ENCODE data around the gene NTSR1. TPM values are rescaled to one million over a fixed set of nuclear protein-coding genes. Genes with fewer than 3 reads are reported as not detected.
A peak's percentile ranks its signal among the peaks of the same experiment; 100 is the strongest.

NTSR1 gene
- total and polyA plus RNA-seq, 12 donors: 0.03 to 0.14 (median 0.11) TPM; not detected in 9

DNA sequence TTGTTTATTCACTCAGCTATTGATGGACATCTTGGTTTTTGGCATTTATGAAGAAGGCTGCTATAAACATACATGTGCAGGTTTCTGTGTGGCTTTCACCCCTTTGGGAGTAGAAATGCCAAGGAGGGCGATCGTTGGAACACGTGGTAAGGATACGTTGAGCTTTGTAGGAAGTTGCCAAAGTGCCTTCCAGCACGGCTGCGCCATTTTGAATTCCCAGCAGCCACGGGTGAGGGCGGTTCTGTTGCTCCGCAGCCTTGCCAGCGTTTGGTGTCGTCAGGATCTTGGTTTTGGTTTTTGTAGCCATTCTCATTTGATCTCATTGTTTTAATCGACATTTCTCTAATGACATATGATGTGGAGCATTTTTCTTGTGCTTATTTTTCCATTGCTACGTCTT is 21.8 kb downstream of the NTSR1 start:
- no peaks in the 10 kb centered on the region for H3K9me3 ChIP-seq (replicated peaks in 1 of 3)
- DNase-seq: no peak
- intact Hi-C loops (cut with DNase I): no loop called here
- 84 to 89% (median 88%) methylated on average over 13 of the region's 13 CpGs for WGBS, 4 donors
- peaks cover 10% of the 10 kb centered on the region for H3K27me3 ChIP-seq
- no peak overlapping the region for H3K27ac ChIP-seq
- no peaks in the 10 kb centered on the region for H3K36me3 ChIP-seq (replicated peaks in 1 of 2)
- no peak overlapping the region for H3K4me3 ChIP-seq
- H3K4me1 ChIP-seq (replicated peaks in 1 of 2): no peaks in the 10 kb centered on the region
- TF ChIP-seq POLR2A (IDR thresholded peaks at IDR 0.05): no peak
- TF ChIP-seq, protein P1, sequence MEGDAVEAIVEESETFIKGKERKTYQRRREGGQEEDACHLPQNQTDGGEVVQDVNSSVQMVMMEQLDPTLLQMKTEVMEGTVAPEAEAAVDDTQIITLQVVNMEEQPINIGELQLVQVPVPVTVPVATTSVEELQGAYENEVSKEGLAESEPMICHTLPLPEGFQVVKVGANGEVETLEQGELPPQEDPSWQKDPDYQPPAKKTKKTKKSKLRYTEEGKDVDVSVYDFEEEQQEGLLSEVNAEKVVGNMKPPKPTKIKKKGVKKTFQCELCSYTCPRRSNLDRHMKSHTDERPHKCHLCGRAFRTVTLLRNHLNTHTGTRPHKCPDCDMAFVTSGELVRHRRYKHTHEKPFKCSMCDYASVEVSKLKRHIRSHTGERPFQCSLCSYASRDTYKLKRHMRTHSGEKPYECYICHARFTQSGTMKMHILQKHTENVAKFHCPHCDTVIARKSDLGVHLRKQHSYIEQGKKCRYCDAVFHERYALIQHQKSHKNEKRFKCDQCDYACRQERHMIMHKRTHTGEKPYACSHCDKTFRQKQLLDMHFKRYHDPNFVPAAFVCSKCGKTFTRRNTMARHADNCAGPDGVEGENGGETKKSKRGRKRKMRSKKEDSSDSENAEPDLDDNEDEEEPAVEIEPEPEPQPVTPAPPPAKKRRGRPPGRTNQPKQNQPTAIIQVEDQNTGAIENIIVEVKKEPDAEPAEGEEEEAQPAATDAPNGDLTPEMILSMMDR (IDR thresholded peaks at IDR 0.05): no peak

DNA sequence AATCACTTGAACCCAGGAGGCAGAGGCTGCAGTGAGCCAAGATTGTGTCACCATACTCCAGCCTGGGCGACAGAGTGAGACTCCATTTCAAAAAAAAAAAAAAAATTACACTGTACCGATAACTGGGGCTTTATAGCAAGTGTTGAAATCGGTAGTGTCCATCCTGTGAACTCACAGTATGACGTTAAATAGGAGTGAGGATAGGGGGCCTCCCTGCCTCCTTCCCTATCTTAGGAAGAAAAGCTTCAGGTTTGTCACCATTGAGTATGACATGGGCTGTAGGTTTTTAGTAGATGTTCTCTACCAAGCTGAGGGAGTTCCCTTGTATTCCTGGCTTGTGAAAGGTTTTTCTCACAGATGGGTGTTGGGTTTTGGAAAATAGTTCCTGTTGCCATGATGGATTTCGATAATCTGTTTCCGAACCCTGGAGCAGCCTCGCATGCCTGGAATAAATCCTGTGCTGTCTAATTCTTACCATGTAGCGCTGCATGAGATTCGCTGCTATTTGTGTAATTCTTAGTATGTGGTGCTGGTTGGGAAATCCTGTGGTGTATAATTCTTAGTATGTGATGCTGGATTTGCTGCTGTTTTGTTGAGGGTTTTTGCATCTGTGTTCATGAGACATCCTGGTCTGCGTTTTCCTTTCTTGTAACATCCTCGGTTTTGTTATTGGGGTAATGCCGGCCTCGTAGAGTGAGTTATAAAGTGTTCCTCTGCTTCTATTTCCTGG is 23.6 kb downstream of the NTSR1 start:
- Histone ChIP-seq H3K4me1 (replicated peaks in 1 of 2) (no peaks in the 10 kb centered on the region), H3K27me3 (peaks cover 22% of the 10 kb centered on the region), H3K9me3 (replicated peaks in 1 of 3) (no peaks in the 10 kb centered on the region), H3K36me3 (replicated peaks in 1 of 2) (no peaks in the 10 kb centered on the region), H3K27ac (no peak overlapping the region), H3K4me3 (no peak overlapping the region)
- intact Hi-C loops (cut with DNase I): no loop called here
- 73 to 82% (median 75%) methylated on average over 13 of the region's 13 CpGs for WGBS, 4 donors
- TF ChIP-seq, protein P1 (IDR thresholded peaks at IDR 0.05): no peak
- DNase-seq: no peak

DNA sequence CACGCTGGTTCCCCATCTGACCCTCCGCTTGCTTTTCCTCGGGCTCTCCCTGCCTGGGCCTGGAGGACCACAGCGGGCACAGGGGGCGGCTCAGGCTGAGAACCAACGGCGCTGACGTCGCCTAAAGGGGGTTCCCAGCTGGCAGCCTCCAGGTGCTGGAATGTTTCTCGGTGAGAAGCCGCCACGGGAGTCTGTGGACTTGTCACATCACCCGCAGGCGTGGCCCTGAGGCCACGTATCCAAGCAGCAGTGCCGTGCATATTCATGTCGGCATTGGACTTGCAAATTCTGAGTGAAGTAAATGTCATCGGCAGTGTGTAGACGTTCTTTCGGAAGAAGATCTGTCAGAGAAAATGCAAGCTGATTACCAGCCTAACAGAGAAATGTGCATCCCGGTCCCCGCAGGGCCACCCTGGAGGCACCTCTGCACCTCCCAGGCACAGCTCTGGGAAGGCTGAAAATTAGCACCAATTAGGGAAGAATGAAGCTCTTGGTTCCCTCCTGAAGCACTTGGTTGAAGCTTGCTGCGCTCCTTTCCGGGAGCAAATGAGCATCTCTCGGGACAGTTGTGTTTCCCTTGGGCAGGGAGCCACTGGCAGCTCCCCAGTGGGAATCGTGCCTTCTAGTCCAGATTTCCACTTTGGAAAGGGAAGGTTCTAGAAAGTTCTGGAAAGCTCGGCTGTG is 24.3 kb downstream of the NTSR1 start:
- Histone ChIP-seq H3K27me3 (peaks cover 22% of the 10 kb centered on the region), H3K4me3 (no peak overlapping the region), H3K27ac (no peak overlapping the region), H3K4me1 (replicated peaks in 1 of 2) (no peaks in the 10 kb centered on the region), H3K36me3 (replicated peaks in 1 of 2) (no peaks in the 10 kb centered on the region), H3K9me3 (replicated peaks in 1 of 3) (no peaks in the 10 kb centered on the region)
- DNase-seq: peak in 2 of 7 donors; percentile 3 to 8
- 81 to 85% (median 83%) methylated on average over 27 of the region's 27 CpGs for WGBS, 4 donors
- TF ChIP-seq, protein P1 (IDR thresholded peaks at IDR 0.05): no peak
- TF ChIP-seq POLR2A (IDR thresholded peaks at IDR 0.05): no peak
- intact Hi-C loops (cut with DNase I): no loop called here

DNA sequence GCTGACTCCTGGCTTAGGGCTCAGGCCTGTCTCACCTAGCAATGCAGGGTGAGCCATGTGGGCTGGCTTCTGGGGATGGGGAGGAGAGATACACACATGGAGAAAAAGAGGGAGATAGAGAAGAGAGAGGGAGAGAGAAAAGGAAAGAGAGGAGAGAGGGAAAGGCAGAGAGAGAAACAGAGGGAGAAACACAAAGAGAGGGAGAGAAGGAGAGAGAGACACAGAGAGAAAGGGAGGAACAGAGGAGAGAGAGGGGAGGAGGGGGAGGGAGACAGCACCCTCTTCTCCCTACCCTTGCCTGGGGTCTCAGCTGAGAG is 24.8 kb downstream of the NTSR1 start:
- intact Hi-C loops (cut with DNase I): no loop called here
- no peaks in the 10 kb centered on the region for H3K9me3 ChIP-seq (replicated peaks in 1 of 3)

More for the DNA sequence above, 24.8 kb downstream of the NTSR1 start:
- H3K27ac ChIP-seq: no peak overlapping the region
- peak in 1 of 7 donors; percentile 0 for DNase-seq
- TF ChIP-seq, protein P1 (IDR thresholded peaks at IDR 0.05): no peak
- no peak for TF ChIP-seq POLR2A (IDR thresholded peaks at IDR 0.05)
- no peak overlapping the region for H3K4me3 ChIP-seq
- no peaks in the 10 kb centered on the region for H3K4me1 ChIP-seq (replicated peaks in 1 of 2)
- peaks cover 22% of the 10 kb centered on the region for H3K27me3 ChIP-seq
- H3K36me3 ChIP-seq (replicated peaks in 1 of 2): no peaks in the 10 kb centered on the region
